Kidney epithelial cell (primary cell): ENCODE results near the gene CRB2. TPM values are rescaled to one million over a fixed set of nuclear protein-coding genes. Genes with fewer than 3 reads are reported as not detected.
A peak's percentile ranks its signal among the peaks of the same experiment; 100 is the strongest.

Experiments used
- DNase-seq: peaks from one replicate; pipeline ENCODE4 v3.0.0-alpha.2; 2010; ENCODE audit warnings: low read depth
- H3K27me3 ChIP-seq: 2 replicates; pipeline ENCODE4 v1.6.0; 2011; ENCODE audit warnings: low read length; ENCODE audit not compliant: control insufficient read depth, insufficient read depth
- H3K36me3 ChIP-seq: 2 replicates; pipeline ENCODE4 v1.5.1; 2011; ENCODE audit warnings: low read length; ENCODE audit not compliant: control insufficient read depth, insufficient read depth
- H3K4me3 ChIP-seq: 2 replicates; pipeline ENCODE4 v1.5.1; 2011; ENCODE audit warnings: low read depth, mild to moderate bottlenecking, control low read depth, low read length
- total RNA-seq: library from RNA; depleted of rRNA; stranded (reverse); fragments of >200 nt; gene quantifications from 2 replicates; pipeline ENCODE4 v1.2.3, GENCODE V29; 2015
- TF ChIP-seq, protein P1 (sequence below): IDR thresholded peaks from 2 replicates; pipeline ENCODE4 v1.5.1; 2011; ENCODE audit warnings: mild to moderate bottlenecking, moderate library complexity, low read length, control low read depth, inconsistent platforms; ENCODE audit not compliant: insufficient read depth, poor library complexity, severe bottlenecking

Gene CRB2
- total RNA-seq, 1 donor from 2014 or later = 1.3 TPM

DNA sequence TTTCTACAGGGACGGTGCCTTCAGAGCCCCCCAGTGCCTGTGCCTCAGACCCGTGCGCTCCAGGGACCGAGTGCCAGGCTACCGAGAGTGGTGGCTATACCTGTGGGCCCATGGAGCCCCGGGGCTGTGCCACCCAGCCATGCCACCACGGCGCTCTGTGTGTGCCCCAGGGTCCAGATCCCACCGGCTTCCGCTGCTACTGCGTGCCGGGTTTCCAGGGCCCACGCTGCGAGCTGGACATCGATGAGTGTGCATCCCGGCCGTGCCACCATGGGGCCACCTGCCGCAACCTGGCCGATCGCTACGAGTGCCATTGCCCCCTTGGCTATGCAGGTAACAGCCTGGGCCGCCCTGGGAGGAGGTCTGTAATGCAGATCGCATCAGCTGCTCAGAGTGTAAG lies 6.9 kb downstream of the CRB2 start:
- TF ChIP-seq, protein P1, sequence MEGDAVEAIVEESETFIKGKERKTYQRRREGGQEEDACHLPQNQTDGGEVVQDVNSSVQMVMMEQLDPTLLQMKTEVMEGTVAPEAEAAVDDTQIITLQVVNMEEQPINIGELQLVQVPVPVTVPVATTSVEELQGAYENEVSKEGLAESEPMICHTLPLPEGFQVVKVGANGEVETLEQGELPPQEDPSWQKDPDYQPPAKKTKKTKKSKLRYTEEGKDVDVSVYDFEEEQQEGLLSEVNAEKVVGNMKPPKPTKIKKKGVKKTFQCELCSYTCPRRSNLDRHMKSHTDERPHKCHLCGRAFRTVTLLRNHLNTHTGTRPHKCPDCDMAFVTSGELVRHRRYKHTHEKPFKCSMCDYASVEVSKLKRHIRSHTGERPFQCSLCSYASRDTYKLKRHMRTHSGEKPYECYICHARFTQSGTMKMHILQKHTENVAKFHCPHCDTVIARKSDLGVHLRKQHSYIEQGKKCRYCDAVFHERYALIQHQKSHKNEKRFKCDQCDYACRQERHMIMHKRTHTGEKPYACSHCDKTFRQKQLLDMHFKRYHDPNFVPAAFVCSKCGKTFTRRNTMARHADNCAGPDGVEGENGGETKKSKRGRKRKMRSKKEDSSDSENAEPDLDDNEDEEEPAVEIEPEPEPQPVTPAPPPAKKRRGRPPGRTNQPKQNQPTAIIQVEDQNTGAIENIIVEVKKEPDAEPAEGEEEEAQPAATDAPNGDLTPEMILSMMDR = no peak
- H3K27me3 ChIP-seq = no peaks in the 10 kb centered on the region
- DNase-seq = no peak
- no peak overlapping the region for H3K4me3 ChIP-seq
- H3K36me3 ChIP-seq = no peaks in the 10 kb centered on the region

GRCh38 chr9:123364241-123364824 lies 8.3 kb downstream of the CRB2 start:
- no peaks in the 10 kb centered on the region for H3K36me3 ChIP-seq
- DNase-seq = peak; percentile 89
- no peak overlapping the region for H3K4me3 ChIP-seq
- TF ChIP-seq, protein P1 = no peak
- no peaks in the 10 kb centered on the region for H3K27me3 ChIP-seq

- TF ChIP-seq, protein P1 = peak; percentile 30
- Histone ChIP-seq H3K36me3 (no peaks in the 10 kb centered on the region), H3K4me3 (no peak overlapping the region), H3K27me3 (peaks cover 4% of the 10 kb centered on the region)
- DNase-seq = no peak
Measured at GRCh38 chr9:123365287-123365880, 9.4 kb downstream of the CRB2 start.

- Histone ChIP-seq H3K27me3 (peaks cover 9% of the 10 kb centered on the region), H3K4me3 (no peak overlapping the region), H3K36me3 (no peaks in the 10 kb centered on the region)
- DNase-seq = no peak
- TF ChIP-seq, protein P1 = no peak
Measured at GRCh38 chr9:123365881-123366528, 10.0 kb downstream of the CRB2 start.

GRCh38 chr9:123368023-123368422 lies 12.0 kb downstream of the CRB2 start:
- Histone ChIP-seq H3K36me3 (no peaks in the 10 kb centered on the region), H3K27me3 (peaks cover 28% of the 10 kb centered on the region), H3K4me3 (no peak overlapping the region)
- TF ChIP-seq, protein P1 = peak; percentile 1
- no peak for DNase-seq
